Measurements from ENCODE around the gene DOK7.

Gene DOK7

DNA sequence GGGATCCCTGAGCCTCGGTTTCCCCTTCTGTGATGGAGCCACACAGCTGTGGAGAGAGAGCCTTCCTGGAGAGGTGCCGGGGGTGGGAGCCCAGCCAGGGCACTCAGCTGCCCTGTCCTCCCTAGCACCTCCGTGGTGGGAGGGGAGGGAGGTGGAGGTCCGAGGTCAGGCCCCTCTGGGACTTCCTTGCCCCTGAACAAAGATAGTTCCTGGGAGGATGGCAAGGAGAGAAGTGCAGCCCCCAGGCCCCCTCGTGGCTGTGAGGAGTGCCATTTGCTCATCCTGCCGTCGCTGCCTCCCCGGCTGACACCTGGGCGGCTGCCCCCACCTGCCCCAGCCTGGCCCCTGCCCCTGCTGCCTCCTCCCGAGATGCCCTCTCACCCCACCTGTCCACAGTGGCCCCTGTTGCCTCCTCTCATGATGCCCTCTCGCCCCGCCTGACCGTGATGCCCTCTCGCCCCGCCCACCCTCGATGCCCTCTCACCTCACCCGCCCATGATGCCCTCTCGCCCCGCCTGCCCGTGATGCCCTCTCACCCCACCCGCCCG is 12.7 kb downstream of the DOK7 start:
- ATAC-seq = no peak
- DNase-seq = no peak

DNA sequence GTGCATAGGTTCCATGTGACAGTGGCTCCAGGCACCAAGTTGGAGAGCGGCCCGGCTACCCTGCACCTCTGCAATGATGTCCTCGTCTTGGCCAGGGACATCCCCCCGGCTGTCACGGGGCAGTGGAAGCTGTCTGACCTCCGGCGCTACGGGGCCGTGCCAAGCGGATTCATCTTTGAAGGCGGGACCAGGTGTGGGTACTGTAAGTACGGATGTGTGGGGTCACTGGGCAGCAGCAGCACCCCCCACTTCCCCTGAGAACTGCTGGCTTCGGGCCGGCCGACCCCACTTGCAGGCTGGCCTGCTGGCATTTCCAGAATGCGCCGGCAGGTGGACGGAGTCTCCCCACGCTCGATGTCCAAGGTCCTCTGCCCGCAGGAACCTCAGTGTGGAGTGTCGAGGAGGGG is 13.2 kb downstream of the DOK7 start:
- no peak for ATAC-seq

GRCh38 chr4:3476936-3477749 is 14.0 kb downstream of the DOK7 start:
- DNase-seq = no peak
- ATAC-seq = no peak

More for the DNA sequence above, 13.2 kb downstream of the DOK7 start:
- no peak for DNase-seq

- ATAC-seq (no peak), DNase-seq (no peak)
These were observed 14.8 kb downstream of the DOK7 start for GRCh38 chr4:3477750-3478430.

GRCh38 chr4:3478446-3479357 is 15.6 kb downstream of the DOK7 start:
- ATAC-seq (no peak), DNase-seq (no peak)

- ATAC-seq = no peak
These were observed 16.4 kb downstream of the DOK7 start for GRCh38 chr4:3479358-3480101.

DNA sequence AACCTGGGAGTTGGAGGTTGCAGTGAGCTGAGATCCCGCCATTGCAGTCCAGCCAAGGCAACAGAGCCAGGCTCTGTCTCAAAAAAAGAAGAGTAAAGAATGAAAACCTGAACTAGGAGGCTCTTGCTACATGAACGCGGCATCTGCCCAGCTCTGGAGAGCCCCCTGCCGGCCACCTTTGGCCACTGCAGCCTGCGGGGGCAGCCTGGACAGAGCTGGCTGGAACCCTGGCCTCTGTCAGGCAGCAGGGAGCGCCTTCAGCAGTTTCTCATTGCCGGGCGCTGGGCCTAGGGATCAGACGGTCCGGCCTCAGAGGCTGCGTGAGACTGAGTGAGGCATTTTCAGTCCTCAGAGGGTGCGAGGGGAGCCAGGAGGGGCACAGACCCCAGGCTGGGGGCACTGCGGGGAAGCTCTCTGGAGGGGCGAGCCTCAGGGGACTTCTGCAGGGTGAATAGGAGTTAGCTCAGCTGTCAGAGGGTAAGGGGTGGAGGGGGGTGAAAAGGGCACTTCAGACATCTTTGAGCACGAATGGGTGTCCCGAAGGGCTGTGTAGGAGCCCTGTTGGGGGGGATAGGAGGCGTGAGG is 17.5 kb downstream of the DOK7 start:
- ATAC-seq (peak; percentile 66), DNase-seq (peak; percentile 84)

More at GRCh38 chr4:3479358-3480101, 16.4 kb downstream of the DOK7 start:
- DNase-seq = no peak

GRCh38 chr4:3481113-3481531 is 18.0 kb downstream of the DOK7 start:
- DNase-seq = no peak
- ATAC-seq = no peak

DNA sequence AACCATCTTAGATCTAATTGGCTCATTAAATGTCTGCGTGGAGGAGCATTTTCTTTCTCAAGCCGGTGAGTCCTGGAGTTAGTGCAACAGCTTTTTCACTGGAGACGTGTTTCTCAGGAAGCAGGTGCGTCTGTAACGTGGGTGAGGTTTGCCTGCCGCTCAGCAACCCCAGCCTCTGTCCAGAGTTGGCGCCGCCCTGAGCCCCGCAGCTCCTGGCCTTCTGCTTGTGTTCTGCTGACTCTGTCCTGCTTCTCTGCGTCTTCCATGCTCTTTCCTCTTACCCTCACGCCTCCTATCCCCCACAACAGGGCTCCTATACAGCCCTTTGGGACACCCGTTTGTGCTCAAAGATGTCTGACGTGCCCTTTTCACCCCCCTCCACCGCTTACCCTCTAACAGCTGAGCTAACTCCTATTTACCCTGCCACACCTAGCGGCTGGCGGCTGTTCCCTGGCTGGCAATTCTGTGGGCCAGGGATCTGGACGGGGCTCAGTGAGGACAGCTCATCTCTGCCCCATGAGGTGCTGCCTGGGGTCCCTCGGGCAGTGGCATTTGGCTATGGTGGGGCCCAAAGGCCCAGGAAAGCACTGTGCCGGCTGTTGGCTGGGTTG is 18.8 kb downstream of the DOK7 start:
- ATAC-seq = no peak
- DNase-seq = no peak

DNA sequence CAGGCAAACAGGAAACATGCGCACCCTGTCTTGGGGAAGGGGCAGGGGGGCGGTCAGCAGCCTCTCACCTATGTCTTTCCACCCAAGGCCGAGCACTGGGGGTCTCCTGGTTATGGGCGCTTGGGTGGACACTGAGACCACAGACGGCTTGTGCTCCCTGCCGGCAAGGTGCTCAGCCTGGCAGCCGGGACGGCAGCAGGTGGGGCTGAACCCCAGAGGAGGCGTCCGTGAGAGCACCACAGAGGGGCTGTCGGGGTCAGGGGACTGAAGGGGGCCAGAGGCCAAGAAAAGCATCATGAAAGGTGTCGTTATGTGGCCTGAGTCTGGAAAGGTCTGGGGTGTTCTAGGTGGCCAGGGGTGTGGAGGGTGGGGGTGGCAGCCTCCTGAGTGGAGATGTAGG is 19.6 kb downstream of the DOK7 start:
- no peak for DNase-seq
- no peak for ATAC-seq

- ATAC-seq (no peak), DNase-seq (no peak)
These were observed 20.4 kb downstream of the DOK7 start for GRCh38 chr4:3483471-3483921.

DNA sequence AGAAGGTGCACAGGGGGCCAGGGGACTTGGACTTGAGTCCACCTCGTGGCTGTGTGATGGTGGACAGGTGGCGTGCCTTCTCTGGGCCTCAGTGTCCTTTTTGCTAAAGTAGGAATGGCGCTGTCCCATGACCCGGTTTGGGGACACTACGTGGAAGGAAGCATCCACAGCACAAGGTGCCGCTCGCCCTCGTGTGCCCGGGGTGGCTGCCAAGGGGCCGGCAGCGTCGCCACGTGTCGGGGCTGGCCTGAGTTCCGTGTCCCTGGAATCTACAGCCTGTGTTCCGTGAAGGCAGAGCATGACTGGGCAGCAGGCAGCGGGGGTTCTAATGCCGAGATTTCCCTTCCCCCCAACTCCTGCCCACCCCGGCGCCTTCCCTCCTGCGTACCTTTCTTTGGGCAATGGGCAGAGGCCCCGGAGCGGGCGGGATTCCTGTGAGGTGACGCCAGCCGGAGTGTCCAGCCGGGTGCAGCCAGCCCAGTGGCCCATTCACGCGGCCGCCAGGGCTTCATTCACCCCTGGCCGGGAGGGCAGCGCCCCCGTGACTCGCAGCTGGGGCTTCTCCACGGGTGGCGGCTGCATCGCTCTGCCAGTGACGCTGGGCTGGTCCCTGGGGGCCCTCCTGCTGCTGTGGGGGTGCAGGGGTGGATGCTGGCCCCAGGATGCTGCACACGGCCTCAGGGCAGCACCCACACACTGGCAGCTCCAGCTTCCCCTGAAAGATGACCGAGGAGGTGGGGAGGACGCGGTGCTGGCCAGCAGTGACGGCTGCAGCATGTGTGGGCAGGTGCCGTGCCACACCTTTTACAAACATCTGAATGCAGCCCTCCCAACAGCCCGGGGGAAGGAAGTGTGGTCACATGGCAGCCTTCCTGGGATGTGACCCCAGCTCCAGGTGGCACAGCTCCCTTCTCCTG is 21.2 kb downstream of the DOK7 start:
- ATAC-seq = no peak

DNA sequence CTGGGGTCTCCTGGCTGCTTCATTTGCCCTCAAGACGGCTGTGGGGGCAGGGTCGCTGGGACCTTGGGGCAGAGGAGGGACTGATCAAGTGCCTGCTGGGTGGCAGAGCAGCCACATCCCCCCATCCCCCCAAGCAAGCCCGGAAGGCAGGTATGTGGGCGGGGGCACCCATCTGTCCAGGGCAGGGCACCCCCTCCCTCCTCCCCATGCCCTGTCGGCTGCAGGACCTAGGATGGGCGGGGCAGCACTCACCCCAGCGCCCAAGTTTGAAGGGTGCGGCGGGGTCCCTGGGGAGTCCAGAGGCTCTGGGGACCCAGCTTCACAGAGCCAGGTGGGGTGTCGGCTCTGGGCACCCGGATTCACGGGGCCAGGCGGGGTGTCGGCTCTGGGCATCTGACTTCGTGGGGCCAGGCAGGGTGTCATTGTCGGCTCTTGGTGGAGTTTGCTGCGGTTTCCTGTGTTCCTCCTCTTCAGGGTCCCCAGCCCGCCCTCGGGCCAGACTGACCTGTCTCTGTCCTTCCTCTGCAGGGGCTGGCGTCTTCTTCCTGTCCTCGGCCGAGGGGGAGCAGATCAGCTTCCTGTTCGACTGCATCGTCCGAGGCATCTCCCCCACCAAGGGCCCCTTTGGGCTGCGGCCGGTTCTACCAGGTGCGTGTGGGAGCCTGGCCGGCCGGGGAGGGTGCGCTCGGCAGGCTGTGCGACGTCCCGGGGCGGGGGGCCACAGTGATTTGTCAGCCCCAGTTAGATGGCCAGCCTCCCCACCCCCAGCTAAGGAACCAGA is 22.1 kb downstream of the DOK7 start:
- no peak for ATAC-seq
- no peak for DNase-seq

More for the DNA sequence above, 21.2 kb downstream of the DOK7 start:
- no peak for DNase-seq

- ATAC-seq = no peak
These were observed 22.9 kb downstream of the DOK7 start for GRCh38 chr4:3485886-3486540.

DNA sequence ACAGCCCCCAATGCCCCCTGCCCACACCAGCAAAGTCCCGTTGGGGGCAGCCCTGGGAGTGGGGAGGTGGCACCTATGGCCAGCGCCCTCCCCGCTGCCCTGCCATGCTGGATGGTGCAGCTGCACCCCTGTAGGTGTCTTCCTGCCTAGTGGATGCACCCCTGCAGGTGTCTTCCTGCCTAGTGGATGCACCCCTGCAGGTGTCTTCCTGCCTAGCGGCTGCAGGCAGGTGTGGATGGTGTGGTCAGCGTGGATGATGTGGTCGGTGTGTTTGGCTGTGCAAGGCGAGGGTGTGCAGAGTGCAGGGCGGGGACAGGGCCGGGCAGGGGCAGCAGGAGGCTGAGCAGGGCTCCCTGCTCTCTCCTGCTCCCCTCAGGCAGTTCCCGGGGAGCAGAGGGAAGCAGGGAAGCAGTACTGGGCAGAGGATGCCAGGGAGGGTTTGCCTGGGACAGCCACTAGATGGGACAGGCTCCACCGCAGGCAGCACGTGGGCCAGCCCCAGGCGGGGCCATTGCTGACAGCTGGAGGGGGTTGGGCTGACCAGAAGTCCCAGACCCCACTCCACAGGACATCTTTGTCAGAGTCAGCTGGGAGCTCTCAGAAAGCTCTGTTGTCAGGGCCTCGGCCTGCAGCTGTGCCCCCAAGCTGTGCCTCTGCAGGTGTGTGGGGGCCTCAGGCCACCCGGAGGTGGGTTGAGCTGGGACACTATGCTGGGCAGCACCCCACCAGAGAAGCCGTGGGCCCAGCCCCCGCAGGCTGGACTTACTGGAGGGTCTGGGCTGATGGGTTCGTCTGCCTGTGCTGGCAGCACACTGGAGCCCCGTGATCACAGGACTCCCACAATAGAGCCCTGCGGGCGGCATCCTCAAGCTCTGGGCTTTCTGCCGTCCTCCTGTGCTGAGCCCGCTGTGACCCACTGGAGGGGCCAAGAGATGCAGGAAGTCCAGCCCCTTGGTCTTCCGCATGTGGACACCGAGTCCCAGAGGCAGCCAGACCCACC is 23.7 kb downstream of the DOK7 start:
- ATAC-seq (no peak), DNase-seq (no peak)

More at GRCh38 chr4:3485886-3486540, 22.9 kb downstream of the DOK7 start:
- DNase-seq = no peak

DNA sequence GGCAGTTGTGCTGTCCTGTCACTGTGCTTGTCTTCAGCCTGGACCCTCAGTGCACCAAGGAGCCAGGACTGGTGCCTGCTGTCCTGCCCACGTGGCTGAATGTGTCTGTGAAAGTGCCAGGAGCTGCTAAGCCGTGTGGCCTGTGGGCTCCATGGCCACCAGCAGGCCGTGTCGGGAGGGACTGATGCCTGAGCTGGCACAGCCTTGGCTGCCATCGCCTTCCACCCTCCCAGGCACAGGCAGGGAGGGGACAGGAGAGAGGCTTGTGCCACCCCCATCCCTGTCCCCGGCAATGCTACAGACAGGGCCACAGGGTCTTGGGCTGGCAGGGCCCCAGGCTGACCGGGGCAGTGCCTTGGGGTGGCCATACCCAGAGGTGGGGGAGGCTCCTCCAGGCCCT is 24.8 kb downstream of the DOK7 start:
- DNase-seq (no peak), ATAC-seq (no peak)

DNA sequence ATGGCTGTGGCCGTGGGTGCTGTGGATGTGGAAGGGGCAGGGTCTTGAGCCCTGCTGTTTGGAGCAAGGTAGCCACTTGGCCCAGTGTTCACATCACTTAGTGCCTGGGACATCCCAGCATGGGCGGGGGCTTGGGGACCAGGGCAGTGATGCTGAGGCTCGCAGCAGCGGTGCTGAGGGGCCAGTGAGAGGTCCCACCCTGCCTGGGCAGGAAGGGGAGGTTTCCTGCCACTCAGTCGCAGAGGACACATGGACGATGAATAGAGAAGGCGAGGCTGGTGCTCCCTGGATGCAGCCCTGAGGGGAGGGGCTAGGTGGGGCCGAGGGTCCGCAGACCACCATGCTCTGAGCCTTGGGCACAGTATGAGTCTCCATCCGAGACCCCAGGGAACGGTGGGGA is 25.7 kb downstream of the DOK7 start:
- DNase-seq (no peak), ATAC-seq (no peak)

All from stimulated activated naive CD8-positive, alpha-beta T cell treated with anti-CD3 and anti-CD28 coated beads, Interleukin-15, Interleukin-2, amounts not matched to agents 100 U/mL and 50 U/mL, for 24 hours (primary cell).